Measurements from ENCODE around the gene IFIT3.
A peak's percentile ranks its signal among the peaks of the same experiment; 100 is the strongest.

IFIT3 gene

GRCh38 chr10:89373916-89374711 lies 46.3 kb downstream of the IFIT3 start:
- peak; percentile 48 for DNase-seq
- in situ Hi-C loops (cut with HindIII; ENCODE audit: low pct_ligation_motif_present, low pct_unique_long_range_greater_than_20kb, low sequenced_read_pairs), result no loop called here

DNA sequence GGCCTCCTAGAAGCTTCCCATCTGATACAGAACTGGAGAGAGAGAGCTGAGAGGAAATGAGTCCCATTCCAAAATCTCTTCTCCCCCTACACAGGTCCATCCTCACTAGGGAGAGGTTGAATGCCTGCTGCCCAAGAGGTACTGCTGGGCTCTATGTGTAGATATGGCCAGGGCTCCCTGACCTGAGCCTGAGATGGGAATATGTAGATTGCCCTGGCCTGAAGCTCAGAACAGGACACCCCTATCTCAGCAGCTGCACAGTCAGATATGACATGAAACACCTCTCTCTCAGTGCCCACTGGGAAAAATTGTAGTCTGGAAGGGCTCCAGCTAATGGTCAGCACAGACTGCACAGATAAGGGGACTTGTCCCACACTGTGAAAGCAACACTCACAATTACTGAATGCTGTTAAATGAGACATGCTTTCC lies 46.9 kb downstream of the IFIT3 start:
- no peak for DNase-seq
- in situ Hi-C loops (cut with HindIII; ENCODE audit: low pct_ligation_motif_present, low pct_unique_long_range_greater_than_20kb, low sequenced_read_pairs), result no loop called here

DNA sequence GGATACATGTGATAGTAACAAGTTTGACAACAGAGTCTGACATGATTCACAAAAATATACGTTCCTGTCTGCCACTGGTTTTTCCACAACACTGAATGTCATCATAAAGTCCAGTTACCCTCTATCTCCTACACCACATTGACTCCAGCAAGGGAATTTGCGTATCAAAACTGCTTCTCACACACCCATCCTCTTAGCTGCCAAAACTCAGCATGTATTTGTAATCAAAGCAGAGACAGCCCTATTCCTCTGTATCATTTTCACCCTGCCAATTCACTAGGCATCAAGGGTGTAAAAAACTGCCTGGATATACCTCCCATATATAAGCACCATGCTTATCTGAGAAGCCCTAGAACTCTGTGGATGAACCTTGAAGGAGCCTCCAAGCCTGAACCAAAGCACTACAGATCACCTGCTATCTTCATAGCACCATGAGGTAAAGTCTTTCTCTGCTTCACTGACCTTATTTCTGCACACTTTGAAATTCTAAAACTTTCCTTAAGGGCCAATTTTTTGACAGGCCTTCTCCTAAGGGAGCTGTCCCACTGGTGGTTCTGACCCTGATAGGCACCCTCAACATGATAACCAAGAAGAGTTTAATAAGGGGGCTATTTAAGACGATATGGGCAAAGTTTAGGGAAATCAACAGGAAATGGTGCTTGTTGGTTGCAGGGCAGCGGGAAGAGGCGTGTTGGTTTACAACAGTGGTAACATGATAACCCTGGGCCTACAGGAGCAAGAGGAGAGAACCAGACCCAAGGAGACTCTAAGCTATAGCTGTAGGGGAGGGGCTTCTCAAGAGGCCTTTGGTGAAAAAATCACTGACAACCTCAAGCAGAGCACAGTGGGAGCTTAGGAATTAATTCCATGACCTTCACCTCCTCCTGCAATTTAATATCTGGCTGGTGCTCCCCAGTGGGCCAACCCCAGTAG lies 50.2 kb downstream of the IFIT3 start, which contains the start of gene IFIT1B:
IFIT1B (plus strand) TSS at position 352 of the 933 bp plus-strand sequence; CDS start at position 432, 80 bp downstream.
- in situ Hi-C loops (cut with HindIII; ENCODE audit: low pct_ligation_motif_present, low pct_unique_long_range_greater_than_20kb, low sequenced_read_pairs), result no loop called here
- DNase-seq, result no peak

DNA sequence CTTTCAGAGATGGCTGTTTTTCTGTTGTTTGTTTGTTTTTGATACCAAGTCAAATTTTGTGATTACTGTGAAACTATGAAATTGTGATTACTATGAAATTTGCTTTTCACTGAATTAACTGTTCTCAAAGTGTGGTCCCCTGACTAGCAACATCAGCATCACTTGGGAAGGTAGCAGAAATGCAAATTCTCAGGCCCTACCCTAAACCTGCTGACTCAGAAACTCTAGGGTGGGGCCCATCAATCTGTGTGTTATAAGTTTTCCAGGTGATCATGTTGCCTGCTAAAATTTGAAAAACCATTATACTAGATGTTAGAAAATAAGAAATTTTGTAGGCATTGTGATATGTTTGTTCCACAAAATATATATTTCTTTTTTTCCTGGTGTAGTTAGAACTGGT lies 51.3 kb downstream of the IFIT3 start:
- in situ Hi-C loops (cut with HindIII; ENCODE audit: low pct_ligation_motif_present, low pct_unique_long_range_greater_than_20kb, low sequenced_read_pairs), result no loop called here
- no peak for DNase-seq

DNA sequence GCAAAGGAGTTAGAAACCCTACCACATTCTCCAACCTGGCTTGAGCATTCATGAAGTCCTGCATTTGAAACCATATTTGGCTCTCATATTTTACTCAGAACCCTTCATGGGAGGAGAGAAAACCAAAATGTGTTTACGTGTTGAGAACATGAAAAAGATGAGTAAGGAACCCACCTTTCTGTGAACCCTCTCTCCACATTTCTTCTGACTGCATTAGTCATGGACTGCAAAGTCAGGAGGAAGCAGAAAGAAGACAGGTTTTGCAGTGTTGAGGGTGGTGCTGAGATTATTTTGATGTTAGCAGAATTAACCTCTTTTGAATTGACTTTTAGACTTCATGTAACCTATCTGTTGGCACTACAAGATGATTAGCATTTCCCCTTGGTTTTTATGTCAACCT lies 55.0 kb downstream of the IFIT3 start:
- in situ Hi-C loops (cut with HindIII; ENCODE audit: low pct_ligation_motif_present, low pct_unique_long_range_greater_than_20kb, low sequenced_read_pairs), result no loop called here
- no peak for DNase-seq

DNA sequence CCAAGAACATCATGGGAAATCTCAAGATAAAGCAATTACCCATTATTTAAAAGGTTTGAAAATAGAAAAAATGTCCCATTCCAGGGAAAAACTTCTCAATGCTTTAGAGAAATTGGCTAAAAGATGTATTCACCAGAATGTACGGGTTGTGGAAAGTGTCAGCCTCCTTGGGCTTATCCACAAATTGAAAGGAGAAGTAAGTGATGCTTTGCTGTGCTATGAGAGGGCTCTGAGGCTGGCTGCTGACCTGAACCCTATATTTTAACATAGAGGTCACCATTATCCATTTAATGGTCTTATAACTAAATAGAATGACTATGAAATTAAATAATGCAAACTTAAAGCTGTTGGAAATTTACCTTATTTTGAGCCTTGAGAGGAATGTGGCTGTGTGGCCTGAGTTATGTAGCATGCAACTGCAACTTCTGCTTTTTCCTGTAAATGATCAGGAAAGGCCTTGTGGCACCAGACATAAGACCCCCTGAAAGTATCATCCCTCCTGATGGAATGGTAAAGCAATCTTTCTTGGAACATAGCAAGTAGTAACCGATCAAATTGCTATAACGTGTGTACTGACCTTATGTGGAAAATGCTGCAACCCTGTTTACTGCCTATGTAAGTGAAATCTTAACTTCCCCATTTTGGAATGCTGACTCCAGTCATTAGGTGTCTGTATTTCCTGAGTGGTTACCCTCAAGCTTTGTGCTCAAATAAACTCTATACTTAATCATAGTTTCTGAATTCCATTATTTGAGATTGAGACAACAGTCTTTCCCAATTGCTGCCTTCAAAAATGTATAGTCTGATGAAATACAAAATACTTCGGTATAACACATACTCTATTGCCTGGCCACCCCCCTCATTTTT lies 56.9 kb downstream of the IFIT3 start:
- no peak for DNase-seq
- in situ Hi-C loops (cut with HindIII; ENCODE audit: low pct_ligation_motif_present, low pct_unique_long_range_greater_than_20kb, low sequenced_read_pairs), result no loop called here

- DNase-seq, result no peak
- in situ Hi-C loops (cut with HindIII; ENCODE audit: low pct_ligation_motif_present, low pct_unique_long_range_greater_than_20kb, low sequenced_read_pairs), result no loop called here
Measured at GRCh38 chr10:89388806-89389205, 61.0 kb downstream of the IFIT3 start.

GRCh38 chr10:89389254-89389653 lies 61.5 kb downstream of the IFIT3 start:
- DNase-seq, result peak; percentile 63
- in situ Hi-C loops (cut with HindIII; ENCODE audit: low pct_ligation_motif_present, low pct_unique_long_range_greater_than_20kb, low sequenced_read_pairs), result no loop called here

Data from ACHN (cell line).